Activated CD4-positive, alpha-beta T cell treated with anti-CD3 and anti-CD28 coated beads, Interleukin-2, amount 50 U/mL, for 48 hours (primary cell): ENCODE data around the gene PIK3CG.
"Not testable (repeated sequence)": the region's sequence is repeated elsewhere in the genome, so short reads cannot be mapped to it uniquely, and the experiment has no call there.

Experiments used
- DNase-seq, 2 experiments: peaks; one replicate each; pipeline ENCODE4 v3.0.0-alpha.2; 2020

Gene PIK3CG

GRCh38 chr7:106888204-106888603 lies 23.1 kb downstream of the PIK3CG start:
- DNase-seq = no peak

GRCh38 chr7:106890952-106891351 lies 25.9 kb downstream of the PIK3CG start:
- DNase-seq = no peak

- no peak for DNase-seq
Measured at GRCh38 chr7:106891548-106892410, 26.7 kb downstream of the PIK3CG start.

- no peak for DNase-seq
Measured at GRCh38 chr7:106893591-106893990, 28.5 kb downstream of the PIK3CG start.

- DNase-seq = peak; percentile 16 to 37
Measured at GRCh38 chr7:106895246-106895864, 30.3 kb downstream of the PIK3CG start.

- no peak for DNase-seq
Measured at GRCh38 chr7:106896231-106896630, 31.1 kb downstream of the PIK3CG start.

GRCh38 chr7:106897553-106897952 lies 32.5 kb downstream of the PIK3CG start:
- DNase-seq = not testable (repeated sequence)

- not testable (repeated sequence) for DNase-seq
Measured at GRCh38 chr7:106898967-106899366, 33.9 kb downstream of the PIK3CG start.

GRCh38 chr7:106901828-106902441 lies 36.9 kb downstream of the PIK3CG start:
- no peak for DNase-seq

GRCh38 chr7:106905734-106906133 lies 40.7 kb downstream of the PIK3CG start:
- no peak for DNase-seq

- DNase-seq = no peak
Measured at GRCh38 chr7:106911959-106912358, 46.9 kb downstream of the PIK3CG start.

GRCh38 chr7:106914018-106914607 lies 49.0 kb downstream of the PIK3CG start:
- no peak for DNase-seq

- no peak for DNase-seq
Measured at GRCh38 chr7:106915407-106915806, 50.3 kb downstream of the PIK3CG start.

GRCh38 chr7:106915873-106916272 lies 50.8 kb downstream of the PIK3CG start:
- peak in 1 of 2 experiments; percentile 23 for DNase-seq

GRCh38 chr7:106916679-106917078 lies 51.6 kb downstream of the PIK3CG start:
- DNase-seq = no peak

- no peak for DNase-seq
Measured at GRCh38 chr7:106918991-106919390, 53.9 kb downstream of the PIK3CG start.

- not testable (repeated sequence) for DNase-seq
Measured at GRCh38 chr7:106924468-106924867, 59.4 kb downstream of the PIK3CG start.

- no peak for DNase-seq
Measured at GRCh38 chr7:106926892-106927291, 61.8 kb downstream of the PIK3CG start.

- DNase-seq = no peak
Measured at GRCh38 chr7:106927536-106927935, 62.5 kb downstream of the PIK3CG start.

GRCh38 chr7:106929616-106930015 lies 64.5 kb downstream of the PIK3CG start:
- not testable (repeated sequence) for DNase-seq

GRCh38 chr7:106936236-106936635 lies 71.2 kb downstream of the PIK3CG start:
- no peak for DNase-seq

- not testable (repeated sequence) for DNase-seq
Measured at GRCh38 chr7:106938122-106938521, 73.0 kb downstream of the PIK3CG start.

GRCh38 chr7:106938803-106939202 lies 73.7 kb downstream of the PIK3CG start:
- DNase-seq = no peak
